Activated CD4-positive, alpha-beta T cell treated with anti-CD3 and anti-CD28 coated beads for 36 hours (primary cell): ENCODE measurements around the gene CNTNAP2. TPM values are rescaled to one million over a fixed set of nuclear protein-coding genes. Genes with fewer than 3 reads are reported as not detected.

Source experiments
- ATAC-seq: fragments of 200-7000 bp; cut with Tn5 transposase; one replicate; pipeline ENCODE4 v1.10.0; 2021; ENCODE audit warnings: mild to moderate bottlenecking, moderate library complexity
- CTCF ChIA-PET: fragments of 350-600 bp; sonication (Branson Sonifier 250); formaldehyde crosslinking; loops from one replicate; lab custom pipeline; 2021; ENCODE audit warnings: antibody characterized with exemption; lab: Charles Lee
- POLR2A ChIA-PET: fragments of 350-600 bp; sonication (Branson Sonifier 250); formaldehyde crosslinking; loops from one replicate; lab custom pipeline; 2021; ENCODE audit warnings: antibody characterized with exemption, inconsistent platforms; lab: Charles Lee
- DNase-seq: peaks from one replicate; pipeline ENCODE4 v3.0.0-alpha.2; 2020
- H3K27ac Mint-ChIP-seq: one replicate; pipeline ENCODE4 v1.8.0; 2021; ENCODE audit warnings: mixed read lengths
- H3K27me3 Mint-ChIP-seq: one replicate; pipeline ENCODE4 v1.8.0; 2021; ENCODE audit warnings: mixed read lengths
- H3K36me3 Mint-ChIP-seq: one replicate; pipeline ENCODE4 v1.8.0; 2021; ENCODE audit warnings: low read depth, mixed read lengths
- H3K4me1 Mint-ChIP-seq: one replicate; pipeline ENCODE4 v1.8.0; 2021; ENCODE audit warnings: mixed read lengths
- H3K4me3 Mint-ChIP-seq: one replicate; pipeline ENCODE4 v1.8.0; 2021; ENCODE audit warnings: mild to moderate bottlenecking, moderate library complexity, mixed read lengths
- H3K9me3 Mint-ChIP-seq: one replicate; pipeline ENCODE4 v1.8.0; 2021; ENCODE audit warnings: low read depth, mixed read lengths
- intact Hi-C, 2 experiments: fragments of 100-400 bp; cut with DNase I in 1 of 2; cut with micrococcal nuclease in 1 of 2; formaldehyde crosslinking; loops; one replicate each; pipeline versions ENCODE4 v1.14.2 to v1.15.1; 2022 to 2024; cut with DNase I, micrococcal nuclease
- total RNA-seq, 2 experiments: library from RNA; stranded (reverse); gene quantifications; one replicate each; pipeline ENCODE4 v1.2.3, GENCODE V29; 2021

The CNTNAP2 gene
- total RNA-seq, 2 experiments from 2014 or later = not detected

DNA sequence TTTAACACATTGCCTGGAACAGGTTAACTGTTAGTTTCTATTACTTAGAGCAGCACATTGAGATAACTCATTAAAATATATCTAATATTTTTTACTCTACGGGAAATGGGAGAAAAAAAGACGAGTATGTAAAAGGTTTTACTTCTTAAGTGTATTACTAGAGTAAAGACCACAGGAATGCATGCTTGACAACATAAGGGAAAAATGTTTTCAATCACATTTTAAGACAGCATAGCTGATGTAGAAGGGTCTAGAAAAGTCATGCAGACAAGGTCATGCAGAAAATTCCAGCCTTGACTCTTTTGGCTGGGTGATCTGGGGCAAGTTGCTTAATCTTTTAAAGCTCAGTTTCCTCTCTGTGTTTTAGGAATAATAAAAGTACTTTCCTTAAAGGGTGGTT is 806.2 kb downstream of the CNTNAP2 start:
- Mint-ChIP-seq H3K4me3 (no peak overlapping the region), H3K36me3 (no peaks in the 10 kb centered on the region), H3K27me3 (no peaks in the 10 kb centered on the region), H3K9me3 (peaks cover 7% of the 10 kb centered on the region), H3K27ac (no peak overlapping the region), H3K4me1 (no peaks in the 10 kb centered on the region)
- POLR2A ChIA-PET = no interaction called here
- DNase-seq = no peak
- ATAC-seq = no peak
- CTCF ChIA-PET = no interaction called here
- intact Hi-C loops = no loop called here

GRCh38 chr7:146926841-146927240 is 810.2 kb downstream of the CNTNAP2 start:
- H3K27me3 Mint-ChIP-seq = no peaks in the 10 kb centered on the region
- no peak overlapping the region for H3K4me3 Mint-ChIP-seq
- no peak overlapping the region for H3K27ac Mint-ChIP-seq
- no peaks in the 10 kb centered on the region for H3K36me3 Mint-ChIP-seq
- H3K9me3 Mint-ChIP-seq = no peaks in the 10 kb centered on the region
- ChIA-PET CTCF (no interaction called here), POLR2A (no interaction called here)
- H3K4me1 Mint-ChIP-seq = no peaks in the 10 kb centered on the region
- no peak for DNase-seq
- ATAC-seq = no peak
- intact Hi-C loops = no loop called here

GRCh38 chr7:146937836-146938235 is 821.2 kb downstream of the CNTNAP2 start:
- CTCF ChIA-PET = no interaction called here
- no peaks in the 10 kb centered on the region for H3K4me1 Mint-ChIP-seq
- no peak for DNase-seq
- H3K27me3 Mint-ChIP-seq = no peaks in the 10 kb centered on the region
- H3K4me3 Mint-ChIP-seq = no peak overlapping the region
- ATAC-seq = no peak
- H3K9me3 Mint-ChIP-seq = peaks cover 11% of the 10 kb centered on the region
- H3K36me3 Mint-ChIP-seq = no peaks in the 10 kb centered on the region
- intact Hi-C loops = no loop called here
- POLR2A ChIA-PET = no interaction called here
- H3K27ac Mint-ChIP-seq = no peak overlapping the region

DNA sequence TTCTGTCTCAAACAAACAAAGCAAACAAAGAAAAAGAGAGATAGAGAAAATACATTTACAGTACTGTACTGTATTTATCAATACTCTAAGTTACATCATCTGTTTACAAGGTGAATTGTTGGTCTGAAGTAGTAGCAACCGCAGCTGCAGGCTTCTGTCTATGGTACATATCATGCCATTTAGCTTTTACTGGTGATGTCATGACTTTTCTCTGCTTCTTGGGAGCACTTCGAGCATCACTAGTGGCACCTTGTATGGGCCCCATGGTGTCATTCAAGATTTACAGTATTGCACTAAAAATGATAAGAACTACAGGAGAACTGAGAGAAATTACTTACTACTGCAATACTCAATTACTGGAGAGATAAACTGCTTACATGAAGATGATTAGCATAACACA is 826.9 kb downstream of the CNTNAP2 start:
- H3K9me3 Mint-ChIP-seq = peaks cover 12% of the 10 kb centered on the region
- no peak overlapping the region for H3K27ac Mint-ChIP-seq
- no peak overlapping the region for H3K4me3 Mint-ChIP-seq
- intact Hi-C loops = no loop called here
- DNase-seq (no peak), ATAC-seq (no peak)
- H3K27me3 Mint-ChIP-seq = no peaks in the 10 kb centered on the region
- no peaks in the 10 kb centered on the region for H3K36me3 Mint-ChIP-seq
- H3K4me1 Mint-ChIP-seq = no peaks in the 10 kb centered on the region
- POLR2A ChIA-PET = no interaction called here
- CTCF ChIA-PET = no interaction called here

- Mint-ChIP-seq H3K4me3 (no peak overlapping the region), H3K9me3 (peaks cover 5% of the 10 kb centered on the region), H3K27me3 (no peaks in the 10 kb centered on the region), H3K36me3 (no peaks in the 10 kb centered on the region), H3K27ac (no peak overlapping the region), H3K4me1 (no peaks in the 10 kb centered on the region)
- POLR2A ChIA-PET = no interaction called here
- CTCF ChIA-PET = no interaction called here
- DNase-seq = no peak
- intact Hi-C loops = no loop called here
- ATAC-seq = no peak
These were observed 832.1 kb downstream of the CNTNAP2 start for GRCh38 chr7:146948703-146949102.

DNA sequence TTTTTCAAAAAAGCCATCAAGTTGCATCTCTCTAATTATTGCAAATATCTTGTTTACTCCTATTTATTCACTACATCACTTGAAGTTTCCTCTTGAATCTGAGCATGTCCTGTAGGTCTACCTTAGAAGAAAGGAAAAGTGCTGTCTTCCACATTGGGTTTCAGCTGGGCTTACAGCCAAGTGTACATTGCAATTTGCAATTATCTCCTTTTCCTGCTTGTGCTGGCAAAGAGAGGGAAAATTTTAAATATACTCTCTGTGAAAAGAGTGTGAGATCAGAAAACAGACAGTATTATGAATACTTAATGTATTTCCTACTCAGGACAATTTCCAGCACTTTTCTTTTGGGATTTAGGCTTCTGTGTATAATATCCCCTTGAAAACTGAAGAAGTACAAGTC is 839.7 kb downstream of the CNTNAP2 start:
- POLR2A ChIA-PET = no interaction called here
- H3K9me3 Mint-ChIP-seq = peaks cover 1% of the 10 kb centered on the region

DNA sequence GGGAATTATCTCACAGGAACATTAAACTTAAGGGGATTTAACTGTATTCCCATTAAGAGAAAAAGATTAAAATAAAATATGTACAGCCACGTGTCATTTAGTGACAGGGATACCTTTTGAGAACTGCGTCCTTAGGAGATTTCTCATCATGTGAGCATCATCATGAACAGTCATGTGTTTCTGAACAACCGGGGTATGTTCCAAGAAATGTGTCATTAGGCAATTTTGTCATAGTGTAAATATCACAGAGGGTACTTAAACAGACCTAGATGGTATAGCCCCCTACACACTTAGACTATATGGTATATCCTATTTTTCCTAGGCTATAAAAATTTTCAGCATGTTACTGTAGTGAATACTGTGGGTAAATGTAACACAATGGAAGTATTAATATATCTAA is 840.3 kb downstream of the CNTNAP2 start:
- Mint-ChIP-seq H3K9me3 (peaks cover 1% of the 10 kb centered on the region), H3K27ac (no peak overlapping the region), H3K4me3 (no peak overlapping the region), H3K36me3 (no peaks in the 10 kb centered on the region), H3K4me1 (no peaks in the 10 kb centered on the region), H3K27me3 (no peaks in the 10 kb centered on the region)
- intact Hi-C loops = no loop called here
- no peak for ATAC-seq
- no peak for DNase-seq
- ChIA-PET POLR2A (no interaction called here), CTCF (no interaction called here)

More for the DNA sequence above, 839.7 kb downstream of the CNTNAP2 start:
- H3K4me1 Mint-ChIP-seq = no peaks in the 10 kb centered on the region
- no peaks in the 10 kb centered on the region for H3K27me3 Mint-ChIP-seq
- H3K27ac Mint-ChIP-seq = no peak overlapping the region
- H3K4me3 Mint-ChIP-seq = no peak overlapping the region
- ATAC-seq = no peak
- H3K36me3 Mint-ChIP-seq = no peaks in the 10 kb centered on the region
- intact Hi-C loops = no loop called here
- CTCF ChIA-PET = no interaction called here
- no peak for DNase-seq

DNA sequence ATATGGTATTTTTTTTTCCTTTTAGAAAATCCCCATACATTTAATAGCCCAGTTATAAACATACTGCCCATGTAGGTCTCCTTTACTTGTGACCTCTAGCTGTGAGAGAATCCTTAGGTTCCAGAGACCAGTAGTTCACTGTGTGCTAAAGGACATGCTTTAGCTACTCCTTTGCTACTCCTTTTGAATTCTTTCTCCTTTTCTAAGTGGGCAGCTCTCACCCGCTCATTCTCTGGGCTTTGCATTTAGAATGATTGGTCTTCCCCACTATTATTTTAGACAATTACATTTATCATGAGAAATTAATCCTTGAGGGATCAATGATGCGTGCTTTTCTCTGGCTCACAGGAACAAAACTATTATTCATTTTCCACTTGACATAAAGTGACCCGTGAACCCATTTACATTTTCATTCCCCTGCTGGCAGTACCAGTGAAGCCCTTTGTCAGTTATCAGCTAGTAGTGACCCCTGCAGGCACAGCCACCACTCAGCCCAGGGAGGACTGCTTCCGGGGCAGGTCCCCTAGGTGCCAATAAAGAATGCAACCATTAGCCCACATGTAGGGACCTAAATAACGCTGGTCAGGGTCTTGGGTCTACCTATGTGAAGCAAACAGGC is 844.3 kb downstream of the CNTNAP2 start:
- intact Hi-C loops = no loop called here

DNA sequence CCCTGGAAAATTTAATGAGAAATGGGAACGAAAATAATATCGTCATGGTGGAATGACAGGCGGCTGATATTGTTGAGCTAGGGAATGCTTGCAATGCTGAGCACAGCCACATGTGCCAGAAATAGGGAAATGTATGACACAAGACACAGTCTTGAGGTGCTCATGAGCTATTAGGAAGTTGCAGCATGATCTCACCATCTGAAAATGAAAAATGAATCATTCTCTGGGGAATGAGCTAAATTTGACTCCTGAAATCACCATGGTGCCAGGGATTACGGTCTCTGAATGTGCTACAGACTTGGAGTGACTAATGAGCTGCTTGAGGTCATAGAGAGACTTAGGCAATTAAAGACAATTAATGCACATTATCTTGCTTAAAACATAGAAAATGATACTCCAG is 845.0 kb downstream of the CNTNAP2 start:
- CTCF ChIA-PET = no interaction called here
- H3K4me3 Mint-ChIP-seq = no peak overlapping the region
- H3K4me1 Mint-ChIP-seq = no peaks in the 10 kb centered on the region
- DNase-seq (no peak), ATAC-seq (no peak)
- no peaks in the 10 kb centered on the region for H3K36me3 Mint-ChIP-seq
- intact Hi-C loops = no loop called here
- POLR2A ChIA-PET = no interaction called here
- H3K27ac Mint-ChIP-seq = no peak overlapping the region
- H3K27me3 Mint-ChIP-seq = no peaks in the 10 kb centered on the region
- H3K9me3 Mint-ChIP-seq = peaks cover 1% of the 10 kb centered on the region

More for the DNA sequence above, 844.3 kb downstream of the CNTNAP2 start:
- ATAC-seq (no peak), DNase-seq (no peak)
- Mint-ChIP-seq H3K9me3 (peaks cover 1% of the 10 kb centered on the region), H3K27me3 (no peaks in the 10 kb centered on the region), H3K27ac (no peak overlapping the region), H3K4me3 (no peak overlapping the region), H3K4me1 (no peaks in the 10 kb centered on the region), H3K36me3 (no peaks in the 10 kb centered on the region)
- ChIA-PET POLR2A (no interaction called here), CTCF (no interaction called here)

- intact Hi-C loops = no loop called here
- Mint-ChIP-seq H3K4me1 (no peaks in the 10 kb centered on the region), H3K36me3 (no peaks in the 10 kb centered on the region), H3K9me3 (no peaks in the 10 kb centered on the region), H3K27ac (no peak overlapping the region), H3K4me3 (no peak overlapping the region), H3K27me3 (no peaks in the 10 kb centered on the region)
- DNase-seq = no peak
- CTCF ChIA-PET = no interaction called here
- ATAC-seq = no peak
- POLR2A ChIA-PET = no interaction called here
These were observed 849.7 kb downstream of the CNTNAP2 start for GRCh38 chr7:146966274-146966673.

DNA sequence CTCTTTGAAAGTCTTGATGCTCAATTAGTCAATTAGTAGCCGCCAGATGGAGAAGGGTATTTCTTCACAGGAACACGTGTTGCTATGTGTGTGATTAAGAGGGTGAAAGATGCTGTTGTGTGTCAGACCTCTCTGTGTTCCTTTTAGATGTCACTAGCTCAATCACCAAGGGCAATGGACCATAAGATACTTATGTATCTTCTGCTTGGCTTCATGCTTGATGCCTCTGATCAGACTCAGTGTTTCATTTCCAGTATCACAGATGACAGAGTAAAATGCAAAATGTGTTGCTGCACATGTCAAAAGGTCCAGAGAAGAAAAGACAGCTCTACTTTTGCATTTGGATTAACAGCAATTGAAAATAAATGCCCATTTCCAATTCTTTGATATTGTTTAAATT is 865.9 kb downstream of the CNTNAP2 start:
- DNase-seq (no peak), ATAC-seq (no peak)
- Mint-ChIP-seq H3K4me1 (no peaks in the 10 kb centered on the region), H3K36me3 (no peaks in the 10 kb centered on the region), H3K27me3 (no peaks in the 10 kb centered on the region), H3K27ac (no peak overlapping the region), H3K9me3 (no peaks in the 10 kb centered on the region), H3K4me3 (no peak overlapping the region)
- intact Hi-C loops = no loop called here
- ChIA-PET POLR2A (no interaction called here), CTCF (interaction anchor here (0.5 kb wide), 1 partner anchor 41 kb away, joined by 3 read pairs; no protein-coding TSS in a partner anchor)

DNA sequence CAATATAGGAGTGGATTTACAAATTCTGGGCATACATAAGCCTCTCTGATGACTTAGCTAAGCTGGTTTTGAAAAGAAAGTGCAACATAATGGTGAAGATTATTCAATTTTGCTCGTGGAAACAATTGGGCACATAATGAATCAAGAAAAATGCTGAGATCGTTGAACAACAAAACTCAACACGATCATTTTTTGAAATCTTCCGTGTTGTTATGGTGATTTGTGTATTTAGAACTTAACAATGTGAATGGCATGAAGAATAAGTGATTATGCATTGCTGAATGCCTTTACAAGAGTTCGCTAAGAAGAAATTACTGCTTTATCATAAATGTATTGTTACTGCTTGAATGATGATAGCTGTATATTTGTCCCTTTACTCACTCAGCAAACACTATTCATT is 875.0 kb downstream of the CNTNAP2 start:
- intact Hi-C loops = no loop called here
- Mint-ChIP-seq H3K36me3 (no peaks in the 10 kb centered on the region), H3K27me3 (no peaks in the 10 kb centered on the region), H3K9me3 (peaks cover 7% of the 10 kb centered on the region), H3K27ac (no peak overlapping the region), H3K4me3 (no peak overlapping the region), H3K4me1 (no peaks in the 10 kb centered on the region)
- DNase-seq (no peak), ATAC-seq (no peak)
- ChIA-PET CTCF (interaction anchor here (0.7 kb wide), 1 partner anchor 46 kb away, joined by 3 read pairs; no protein-coding TSS in a partner anchor), POLR2A (no interaction called here)
